GM08714 (cell line): ENCODE results near the gene GPC3.
"Not testable (repeated sequence)": the region's sequence is repeated elsewhere in the genome, so short reads cannot be mapped to it uniquely, and the experiment has no call there.

ENCODE experiments used
- H3K4me3 ChIP-seq: fragments of 200-500 bp; sonication (Bioruptor generic); 2 replicates; pipeline ENCODE4 v1.5.1; 2014; ENCODE audit warnings: mild to moderate bottlenecking, low read length, inconsistent platforms
- ZNF274 ChIP-seq: IDR thresholded peaks from 2 replicates; pipeline ENCODE4 v1.6.1; 2012; ENCODE audit warnings: mild to moderate bottlenecking, low read depth, low read length

The GPC3 gene

DNA sequence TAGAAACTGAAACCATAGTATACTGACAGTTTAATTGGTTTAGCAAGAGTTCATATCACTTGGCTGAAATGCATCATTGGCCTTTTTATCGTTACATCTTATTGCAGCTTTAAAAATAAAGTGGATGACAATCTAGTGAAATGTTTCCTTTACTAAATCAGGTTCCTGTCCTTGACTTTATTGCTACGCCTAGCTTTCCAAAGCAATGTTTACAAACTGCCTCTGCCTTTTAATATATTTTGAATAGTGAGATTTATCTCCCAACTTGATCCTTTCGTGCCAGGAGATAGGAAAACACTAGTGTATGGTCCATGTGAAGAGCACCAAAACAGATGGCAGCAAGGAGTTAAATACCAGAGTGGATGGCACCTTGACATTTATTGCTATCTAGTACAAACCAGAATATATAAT is 67.0 kb downstream of the GPC3 start:
- no peak overlapping the region for H3K4me3 ChIP-seq

DNA sequence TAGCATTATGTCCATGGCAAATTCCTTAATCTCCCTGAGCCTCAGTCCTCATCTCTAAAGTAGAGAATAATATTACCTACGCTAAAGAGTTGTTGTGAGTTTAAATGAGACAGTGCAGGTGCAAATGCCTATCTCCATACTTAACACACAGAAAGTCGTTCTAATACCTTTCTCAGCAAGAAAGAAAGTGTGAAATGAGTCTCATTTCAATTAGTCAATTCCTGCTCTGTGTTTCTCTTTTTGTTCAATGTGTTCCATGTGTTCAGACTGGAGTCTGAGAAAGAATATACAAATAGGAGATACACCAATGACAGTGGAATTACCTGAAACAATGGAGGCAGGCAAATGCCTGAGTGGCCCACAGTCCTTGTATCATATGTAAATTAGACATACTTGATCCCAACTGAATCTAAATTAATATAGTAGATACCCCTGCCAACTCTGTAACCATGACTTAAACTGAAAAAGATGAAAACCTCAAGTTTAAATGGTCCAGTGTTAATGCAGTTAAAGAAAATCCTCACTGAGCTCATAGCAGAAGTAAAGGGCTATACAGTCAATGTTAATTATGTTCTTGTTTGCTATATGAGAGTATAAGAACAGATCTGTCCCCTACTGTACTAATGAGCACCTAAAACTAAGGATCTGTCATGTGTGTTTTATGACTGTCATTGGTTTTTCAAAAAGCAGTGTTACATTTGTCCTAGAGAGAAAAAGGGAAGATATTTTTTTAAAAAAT is 68.2 kb downstream of the GPC3 start:
- H3K4me3 ChIP-seq = no peak overlapping the region
- TF ChIP-seq ZNF274 = no peak

More for the DNA sequence above, 67.0 kb downstream of the GPC3 start:
- no peak for TF ChIP-seq ZNF274

GRCh38 chrX:133913658-133914388 is 71.6 kb downstream of the GPC3 start:
- no peak for TF ChIP-seq ZNF274
- H3K4me3 ChIP-seq = no peak overlapping the region

DNA sequence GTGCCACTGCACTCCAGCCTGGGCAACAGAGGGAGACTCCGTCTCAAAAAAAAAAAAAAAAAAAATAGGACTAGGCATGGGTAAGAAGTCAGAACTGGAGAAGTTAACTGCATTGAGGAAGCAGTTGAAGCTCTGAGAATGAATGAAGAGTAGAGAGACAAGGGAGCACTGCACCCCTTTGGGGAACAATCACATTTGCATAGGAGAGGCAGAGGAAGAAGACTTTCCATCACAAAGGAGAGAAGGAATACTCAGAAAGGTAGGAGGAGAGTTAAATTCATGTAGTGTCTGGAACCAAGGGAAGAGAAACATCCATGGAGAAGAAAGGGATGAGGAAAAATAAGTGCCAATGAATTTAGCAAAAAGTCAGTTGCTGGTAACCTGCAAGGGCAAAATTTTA is 72.4 kb downstream of the GPC3 start:
- H3K4me3 ChIP-seq = no peak overlapping the region
- no peak for TF ChIP-seq ZNF274

DNA sequence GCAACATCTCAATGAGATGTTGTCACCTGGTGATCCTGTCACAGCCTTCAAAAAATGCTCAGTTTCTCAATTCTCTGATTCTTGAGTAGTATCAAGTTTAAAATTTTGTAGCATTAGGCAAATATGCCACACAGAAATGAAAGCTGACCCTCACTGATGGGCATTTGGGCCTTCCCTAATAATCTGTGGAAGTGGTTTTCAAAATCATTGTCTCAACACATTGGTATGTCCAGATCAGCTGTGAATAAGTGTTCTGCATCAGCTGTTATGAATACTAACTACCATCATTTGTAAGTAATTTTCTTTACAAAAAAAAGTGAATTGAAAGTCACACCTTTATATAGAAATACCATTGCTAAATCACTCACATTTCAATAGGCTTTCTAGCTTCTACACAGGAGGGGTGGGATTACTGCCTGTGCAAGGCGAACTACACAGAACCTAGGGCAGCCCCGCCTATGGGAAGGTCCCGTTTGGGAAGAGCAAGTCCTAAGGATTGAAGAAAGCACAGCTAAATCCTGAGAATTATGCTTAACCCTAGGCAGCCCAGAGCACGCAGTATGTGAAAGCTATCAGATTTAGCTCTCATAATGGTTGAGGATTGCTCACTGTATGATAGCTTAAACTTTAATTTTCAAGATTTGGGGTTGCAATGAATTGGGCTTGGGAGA is 73.4 kb downstream of the GPC3 start:
- TF ChIP-seq ZNF274 = no peak
- H3K4me3 ChIP-seq = no peak overlapping the region

- H3K4me3 ChIP-seq = no peak overlapping the region
- no peak for TF ChIP-seq ZNF274
Measured at GRCh38 chrX:133910539-133910938, 74.9 kb downstream of the GPC3 start.

DNA sequence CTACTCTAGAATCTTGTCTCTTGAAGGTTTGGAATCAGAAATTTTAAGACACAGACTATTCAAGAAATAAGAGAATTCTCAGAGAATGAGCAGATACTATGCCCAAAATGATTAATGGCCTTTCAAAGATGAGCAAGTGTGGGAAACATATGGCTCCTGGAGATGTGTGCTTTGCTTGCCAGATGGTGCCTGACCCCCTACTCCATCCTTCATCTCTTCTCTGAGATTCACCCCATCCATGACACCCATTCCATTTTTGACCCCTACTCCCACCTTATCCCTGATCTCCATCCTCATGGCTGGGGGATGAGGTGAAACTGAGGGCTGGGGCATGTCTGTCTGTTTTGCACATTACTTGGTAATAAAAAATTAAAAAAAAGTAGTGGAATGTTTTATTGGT is 75.5 kb downstream of the GPC3 start:
- TF ChIP-seq ZNF274 = no peak
- no peak overlapping the region for H3K4me3 ChIP-seq

DNA sequence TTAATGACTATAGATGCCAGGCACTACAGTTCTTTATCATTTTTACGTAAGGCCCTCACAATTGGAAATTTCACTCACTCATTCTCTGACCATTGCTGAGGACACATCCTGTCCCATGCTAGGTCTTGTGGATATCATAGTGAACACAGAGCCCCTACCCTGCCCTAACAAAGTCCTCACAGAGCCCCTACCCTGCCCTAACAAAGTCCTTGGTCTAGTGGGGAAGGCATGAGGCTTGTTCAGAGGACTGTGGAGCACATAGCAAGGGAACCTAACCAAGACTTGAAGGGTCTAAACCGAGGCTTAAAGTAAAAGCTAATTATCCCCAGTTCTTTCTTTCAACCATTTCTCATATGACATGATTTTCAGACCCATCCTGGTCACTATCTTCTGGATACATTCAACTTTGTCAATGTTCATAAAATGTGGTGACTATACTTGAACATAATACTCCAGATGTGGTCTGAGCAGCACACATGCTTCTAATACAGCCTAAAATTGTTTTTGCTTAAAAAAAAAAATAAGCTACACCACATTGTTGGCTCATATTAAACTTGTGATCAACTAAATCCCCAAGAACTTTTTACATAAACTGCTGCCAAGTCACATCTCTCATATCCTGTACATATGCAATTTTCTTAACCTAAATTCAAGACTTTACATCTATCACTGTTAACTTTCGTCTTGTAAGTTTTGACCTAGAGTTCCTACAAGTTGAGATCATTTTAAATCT is 77.0 kb downstream of the GPC3 start:
- TF ChIP-seq ZNF274 = no peak
- H3K4me3 ChIP-seq = no peak overlapping the region

- no peak for TF ChIP-seq ZNF274
- no peak overlapping the region for H3K4me3 ChIP-seq
Measured at GRCh38 chrX:133907606-133908005, 77.8 kb downstream of the GPC3 start.

DNA sequence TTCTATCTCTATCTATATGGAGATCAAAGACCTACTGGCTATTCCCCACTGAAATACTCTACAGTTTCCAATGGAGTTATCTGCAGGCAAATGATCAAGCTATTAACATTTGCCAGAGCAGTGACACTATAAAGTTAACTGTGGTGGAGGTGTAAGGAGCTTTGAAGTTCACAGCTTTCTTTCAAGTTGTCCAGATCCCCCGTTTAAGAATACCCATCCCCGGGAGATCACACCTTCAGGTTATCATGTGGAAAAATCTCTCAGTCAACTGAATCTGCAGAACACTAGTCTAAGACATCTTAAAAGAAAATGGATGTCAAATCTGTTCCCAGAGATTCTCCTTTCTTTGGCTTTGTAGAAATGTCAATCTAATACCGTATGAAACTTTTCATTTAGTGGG is 80.1 kb downstream of the GPC3 start:
- TF ChIP-seq ZNF274 = no peak
- no peak overlapping the region for H3K4me3 ChIP-seq

DNA sequence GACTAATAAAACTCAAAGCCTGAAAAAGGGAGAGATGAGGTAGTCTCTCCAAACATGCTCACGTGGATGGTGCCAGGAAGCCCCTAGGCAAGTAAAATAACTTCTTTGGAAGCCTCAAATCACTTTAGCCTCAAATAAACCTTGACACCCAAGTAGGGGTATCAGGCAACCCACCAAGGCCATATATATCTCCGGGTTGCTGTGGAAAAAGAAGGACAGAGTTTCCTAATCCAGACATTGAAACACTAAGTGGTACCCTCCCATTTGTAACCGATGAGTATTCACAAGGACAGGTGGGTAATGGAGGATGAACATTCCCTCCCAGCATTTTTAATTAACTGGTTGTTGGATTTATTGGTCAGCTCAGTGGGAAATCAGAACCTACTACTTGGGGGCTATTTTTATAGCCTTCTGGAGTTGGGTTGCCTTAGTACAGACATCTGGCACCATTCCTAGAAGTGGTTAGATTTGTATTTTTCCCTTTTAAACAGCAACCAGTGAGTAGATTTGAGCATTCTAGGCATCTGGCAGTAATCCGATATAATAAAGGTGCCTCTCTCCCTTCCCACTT is 87.7 kb downstream of the GPC3 start:
- no peak for TF ChIP-seq ZNF274
- H3K4me3 ChIP-seq = no peak overlapping the region

DNA sequence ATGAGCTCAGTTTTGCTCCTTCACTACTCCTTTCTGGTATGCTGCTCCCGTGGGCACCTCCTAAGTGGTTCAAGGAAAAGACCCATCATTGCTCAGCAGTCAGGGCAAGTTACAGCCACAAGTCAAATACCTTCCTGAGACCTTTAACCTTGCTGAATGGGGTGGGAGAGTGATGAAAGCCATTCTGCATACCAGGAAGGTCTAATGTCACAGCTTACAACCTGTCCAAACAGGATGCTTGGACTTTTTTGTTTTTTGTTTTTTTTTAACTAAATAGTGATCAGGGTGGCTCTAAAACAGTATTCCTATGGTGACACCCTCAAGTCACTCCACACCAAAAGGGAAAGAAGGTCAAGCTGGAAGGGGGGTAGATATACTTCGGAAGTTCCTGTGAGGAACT is 93.1 kb downstream of the GPC3 start:
- no peak for TF ChIP-seq ZNF274
- H3K4me3 ChIP-seq = no peak overlapping the region

GRCh38 chrX:133888984-133889383 is 96.4 kb downstream of the GPC3 start:
- TF ChIP-seq ZNF274 = no peak

DNA sequence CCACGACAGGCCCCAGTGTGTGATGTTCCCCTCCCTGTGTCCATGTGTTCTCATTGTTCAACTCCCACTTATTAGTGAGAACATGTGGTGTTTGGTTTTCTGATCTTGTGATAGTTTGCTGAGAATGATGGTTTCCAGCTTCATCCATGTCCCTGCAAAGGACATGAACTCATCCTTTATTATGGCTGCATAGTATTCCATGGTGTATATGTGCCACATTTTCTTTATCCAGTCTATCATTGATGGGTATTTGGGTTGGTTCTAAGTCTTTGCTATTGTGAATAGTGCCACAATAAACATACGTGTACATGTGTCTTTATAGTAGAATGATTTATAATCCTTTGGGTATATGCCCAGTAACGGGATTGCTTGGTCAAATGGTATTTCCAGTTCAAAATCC is 97.3 kb downstream of the GPC3 start:
- H3K4me3 ChIP-seq = not testable (repeated sequence)

More at GRCh38 chrX:133888984-133889383, 96.4 kb downstream of the GPC3 start:
- no peak overlapping the region for H3K4me3 ChIP-seq
